Measurements from ENCODE around the gene BORCS5.
A peak's percentile ranks its signal among the peaks of the same experiment; 100 is the strongest.
"Not testable (repeated sequence)": the region's sequence is repeated elsewhere in the genome, so short reads cannot be mapped to it uniquely, and the experiment has no call there.

The BORCS5 gene

GRCh38 chr12:12465522-12465921, 108.6 kb downstream of the BORCS5 start:
- DNase-seq (ENCODE audit: low read depth): no peak

- DNase-seq (ENCODE audit: low read depth): no peak
Measured at GRCh38 chr12:12466157-12466556, 109.3 kb downstream of the BORCS5 start.

GRCh38 chr12:12467264-12467663, 110.4 kb downstream of the BORCS5 start:
- DNase-seq (ENCODE audit: low read depth): no peak

GRCh38 chr12:12467688-12468261, 110.9 kb downstream of the BORCS5 start:
- peak; percentile 75 for DNase-seq (ENCODE audit: low read depth)

GRCh38 chr12:12468575-12468974, 111.7 kb downstream of the BORCS5 start:
- DNase-seq (ENCODE audit: low read depth): no peak

- no peak for DNase-seq (ENCODE audit: low read depth)
Measured at GRCh38 chr12:12469386-12469785, 112.5 kb downstream of the BORCS5 start.

GRCh38 chr12:12470751-12471306, 114.0 kb downstream of the BORCS5 start:
- no peak for DNase-seq (ENCODE audit: low read depth)

- not testable (repeated sequence) for DNase-seq (ENCODE audit: low read depth)
Measured at GRCh38 chr12:12471982-12472961, 115.4 kb downstream of the BORCS5 start.

GRCh38 chr12:12473223-12473622, 116.3 kb downstream of the BORCS5 start:
- DNase-seq (ENCODE audit: low read depth): no peak

GRCh38 chr12:12474471-12474928, 117.6 kb downstream of the BORCS5 start:
- no peak for DNase-seq (ENCODE audit: low read depth)

- no peak for DNase-seq (ENCODE audit: low read depth)
Measured at GRCh38 chr12:12474931-12475795, 118.3 kb downstream of the BORCS5 start.

GRCh38 chr12:12476857-12477531, 120.1 kb downstream of the BORCS5 start:
- DNase-seq (ENCODE audit: low read depth): no peak

- no peak for DNase-seq (ENCODE audit: low read depth)
Measured at GRCh38 chr12:12477532-12477890, 120.6 kb downstream of the BORCS5 start.

GRCh38 chr12:12480074-12480473, 123.2 kb downstream of the BORCS5 start:
- DNase-seq (ENCODE audit: low read depth): no peak

- no peak for DNase-seq (ENCODE audit: low read depth)
Measured at GRCh38 chr12:12481631-12482030, 124.8 kb downstream of the BORCS5 start.

- no peak for DNase-seq (ENCODE audit: low read depth)
Measured at GRCh38 chr12:12482150-12482761, 125.4 kb downstream of the BORCS5 start.

GRCh38 chr12:12482959-12483358, 126.1 kb downstream of the BORCS5 start:
- DNase-seq (ENCODE audit: low read depth): no peak

- DNase-seq (ENCODE audit: low read depth): no peak
Measured at GRCh38 chr12:12483438-12483837, 126.6 kb downstream of the BORCS5 start.

GRCh38 chr12:12486661-12487240, 129.9 kb downstream of the BORCS5 start:
- DNase-seq (ENCODE audit: low read depth): no peak

GRCh38 chr12:12487490-12487889, 130.6 kb downstream of the BORCS5 start:
- DNase-seq (ENCODE audit: low read depth): no peak

- DNase-seq (ENCODE audit: low read depth): no peak
Measured at GRCh38 chr12:12488296-12488695, 131.4 kb downstream of the BORCS5 start.

Data from stromal cell of bone marrow (primary cell).